ENCODE data around the gene ASB9.
"Not testable (repeated sequence)": the region's sequence is repeated elsewhere in the genome, so short reads cannot be mapped to it uniquely, and the experiment has no call there.

Gene ASB9

DNA sequence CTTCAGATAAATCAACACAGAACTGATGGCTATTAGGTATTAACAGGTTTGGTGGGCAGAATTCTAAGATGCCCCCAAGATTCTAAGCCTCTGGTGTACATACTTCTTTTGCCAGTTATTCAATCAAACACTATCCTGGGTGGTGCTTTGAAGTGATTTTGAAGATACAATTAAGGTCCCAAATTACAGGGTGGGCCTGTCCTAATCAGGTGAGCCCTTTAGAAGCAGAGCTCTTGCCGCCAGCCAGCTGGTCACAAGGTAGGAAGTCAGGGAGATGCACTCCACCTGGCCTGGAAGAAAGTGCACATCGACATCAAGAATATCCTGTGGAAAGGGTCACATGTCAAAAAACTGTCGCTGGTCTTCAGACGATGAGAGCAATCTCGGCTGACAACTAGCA, 29.5 kb downstream of the ASB9 start:
- DNase-seq, result no peak

DNA sequence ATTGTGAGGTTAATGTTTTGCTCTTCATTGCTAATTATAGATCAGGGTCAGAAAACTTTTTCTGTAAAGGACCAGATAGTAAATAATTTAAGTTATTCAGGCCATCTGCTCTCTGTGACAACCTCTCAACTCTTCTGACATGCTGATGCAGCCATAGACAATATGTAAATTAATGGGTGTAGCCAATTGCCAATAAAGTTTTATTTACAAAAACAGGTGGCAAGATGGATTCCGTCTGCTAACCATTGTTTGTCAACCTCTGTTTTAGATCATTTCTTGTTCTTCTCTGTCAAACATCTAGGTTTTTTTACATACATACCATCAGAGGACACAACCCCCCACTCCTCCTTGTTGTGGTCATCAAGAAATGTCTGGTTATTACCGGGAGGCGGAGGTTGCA, 33.7 kb downstream of the ASB9 start:
- no peak for DNase-seq

DNA sequence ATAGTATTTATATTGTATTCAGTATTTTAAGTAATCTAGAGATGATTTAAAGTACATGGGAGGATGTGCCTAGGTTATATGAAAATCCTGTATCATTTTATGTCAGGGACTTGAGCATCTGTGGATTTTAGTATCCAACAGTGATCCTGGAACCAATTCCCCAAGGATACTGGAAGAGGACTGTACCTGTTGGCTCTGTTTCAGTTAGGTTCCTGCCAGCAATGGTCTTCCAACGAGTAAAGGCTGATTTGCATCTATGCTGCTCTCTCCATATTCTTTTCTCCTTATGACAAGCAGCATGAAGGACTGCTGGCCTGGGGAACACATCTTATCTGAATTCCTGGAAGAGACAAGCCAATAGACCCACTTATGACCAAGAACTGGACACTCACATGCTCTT, 34.9 kb downstream of the ASB9 start:
- no peak for DNase-seq

DNA sequence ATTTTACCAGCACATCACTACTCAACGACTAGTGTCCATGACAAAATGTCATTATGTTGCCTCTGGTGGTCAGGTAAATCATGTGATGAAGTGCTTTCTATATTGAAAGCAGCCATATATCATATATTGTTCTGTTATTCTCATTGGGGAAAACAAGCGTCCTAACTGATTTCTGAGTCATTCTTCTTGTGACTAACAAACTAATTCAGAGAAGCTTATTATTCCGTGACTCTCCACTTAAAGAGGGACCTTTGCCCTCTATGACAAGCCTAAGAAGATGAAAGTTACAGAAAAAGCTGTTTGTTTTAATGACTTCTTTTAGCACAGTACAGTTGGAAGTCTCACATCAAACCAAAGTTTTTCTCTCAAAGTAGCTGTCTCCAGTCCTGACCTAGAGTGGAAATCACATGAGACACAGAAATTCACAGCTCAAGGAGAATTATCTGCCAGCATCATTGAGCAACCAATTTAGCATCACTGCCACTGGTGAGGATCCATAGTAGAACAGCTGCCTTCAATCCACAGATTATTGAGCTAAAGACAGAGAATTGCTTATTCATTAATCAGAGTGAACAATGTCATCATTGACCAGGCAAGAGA, 36.4 kb downstream of the ASB9 start:
- no peak for DNase-seq

DNA sequence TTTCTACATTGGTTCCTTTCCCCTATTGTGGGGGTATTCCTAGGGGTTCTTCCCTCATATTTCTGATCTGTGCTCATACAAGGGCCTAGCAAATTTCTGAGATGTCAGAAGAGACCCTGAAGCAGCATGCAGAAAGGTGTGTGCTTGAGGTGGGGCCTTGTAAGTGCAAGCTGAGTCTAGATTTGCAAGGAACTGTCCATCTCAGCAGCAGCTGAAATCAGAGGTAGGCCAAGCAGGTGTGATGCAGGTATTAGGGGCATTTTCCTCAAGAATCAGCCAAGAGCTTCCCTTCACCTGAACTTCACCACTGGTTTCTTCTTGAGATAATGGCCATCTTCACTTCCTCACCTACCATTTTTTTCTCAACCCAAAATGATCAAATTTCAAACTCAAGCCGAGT, 45.1 kb downstream of the ASB9 start:
- DNase-seq, result no peak

DNA sequence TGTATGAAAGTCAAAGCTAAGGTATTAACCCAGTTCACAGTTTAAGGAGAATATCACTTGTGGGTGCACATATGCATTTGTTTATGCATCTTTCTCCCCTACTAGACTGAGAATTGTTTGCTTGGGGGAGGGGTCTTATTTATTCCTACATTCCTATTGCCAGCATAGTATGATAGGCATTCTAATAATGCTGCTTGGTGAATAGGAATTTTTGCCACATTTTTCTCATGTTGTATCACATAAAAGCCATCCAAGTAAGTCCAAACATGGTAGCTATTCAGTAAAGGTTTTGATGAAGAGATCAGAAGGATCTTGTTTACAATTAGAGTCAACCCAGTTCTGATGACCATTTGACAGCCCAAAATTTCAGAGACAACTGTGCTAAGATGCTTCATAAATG, 48.6 kb downstream of the ASB9 start:
- no peak for DNase-seq

DNA sequence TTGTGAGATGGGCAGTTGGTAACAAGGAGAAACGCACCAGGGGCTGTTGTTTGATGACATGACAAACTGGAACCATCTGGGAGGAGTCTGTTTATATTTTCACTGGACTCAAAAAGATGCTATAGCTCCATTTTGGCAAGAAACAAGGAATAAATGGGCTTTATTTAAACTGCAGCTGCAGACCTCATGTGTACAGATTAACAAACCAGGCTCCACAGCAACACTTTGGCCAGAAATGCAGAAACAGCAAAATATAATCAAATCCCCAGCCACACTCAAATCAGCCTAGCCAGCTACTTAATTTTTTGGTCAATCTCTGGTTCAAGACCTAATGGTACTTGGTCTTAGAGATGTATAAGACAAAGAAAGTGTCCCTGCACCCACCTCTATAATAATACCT, 52.7 kb downstream of the ASB9 start:
- DNase-seq, result no peak

DNA sequence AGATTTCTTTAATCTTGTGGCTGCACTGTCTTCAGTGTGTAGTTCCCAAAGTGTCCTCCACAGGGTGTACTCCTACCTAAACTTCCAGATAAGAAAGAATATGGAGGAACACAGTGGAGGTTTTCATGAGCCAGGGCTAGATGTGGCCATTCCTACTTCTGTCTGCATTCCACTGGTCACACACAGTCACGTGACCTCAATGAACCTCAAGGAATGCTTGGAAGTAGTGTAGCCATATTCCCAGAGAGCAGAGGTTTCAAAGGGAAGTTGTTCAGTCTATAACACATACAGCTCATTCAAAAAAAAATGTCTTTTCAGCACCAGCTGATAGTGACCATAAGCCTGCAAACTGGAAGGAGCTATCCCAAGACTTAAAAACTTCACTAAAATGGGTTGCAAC, 53.6 kb downstream of the ASB9 start:
- DNase-seq, result no peak

DNA sequence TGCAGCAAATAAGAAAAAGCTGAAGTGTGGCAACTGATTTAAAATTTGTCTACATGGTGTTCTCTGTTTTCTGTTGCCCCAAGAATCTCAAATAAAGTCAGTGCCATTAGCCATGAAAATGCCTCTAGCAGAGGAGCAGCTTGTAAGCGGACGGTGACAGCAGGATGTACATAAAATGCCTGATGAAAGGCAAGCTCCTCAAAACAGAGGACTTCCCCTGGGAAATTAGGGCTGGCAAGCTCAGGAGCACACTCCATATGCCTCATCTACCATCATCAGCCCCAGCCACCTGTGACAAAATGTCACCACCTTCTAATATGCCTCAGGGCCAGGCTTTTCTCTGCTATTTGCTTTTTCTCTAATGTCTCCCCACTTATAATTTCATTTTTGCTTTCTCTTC, 54.5 kb downstream of the ASB9 start:
- peak; percentile 8 to 13 for DNase-seq

DNA sequence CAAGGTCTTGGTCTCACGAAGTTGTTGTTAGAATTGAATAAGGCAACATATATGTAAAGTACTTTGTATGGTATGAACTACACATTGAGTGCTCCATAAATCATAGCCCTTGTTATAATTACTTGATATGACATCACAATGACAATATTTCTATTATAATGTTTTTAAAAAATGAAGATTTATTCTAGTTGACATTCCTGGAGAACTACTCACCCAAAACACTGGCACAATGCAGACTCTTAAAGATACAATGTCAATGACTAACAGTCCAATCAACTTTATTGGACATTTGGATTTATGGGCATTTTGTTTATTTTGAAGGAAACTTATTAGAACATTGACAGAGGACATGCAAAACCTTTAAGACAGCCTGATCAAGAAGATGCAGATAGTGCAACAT, 55.3 kb downstream of the ASB9 start:
- no peak for DNase-seq

DNA sequence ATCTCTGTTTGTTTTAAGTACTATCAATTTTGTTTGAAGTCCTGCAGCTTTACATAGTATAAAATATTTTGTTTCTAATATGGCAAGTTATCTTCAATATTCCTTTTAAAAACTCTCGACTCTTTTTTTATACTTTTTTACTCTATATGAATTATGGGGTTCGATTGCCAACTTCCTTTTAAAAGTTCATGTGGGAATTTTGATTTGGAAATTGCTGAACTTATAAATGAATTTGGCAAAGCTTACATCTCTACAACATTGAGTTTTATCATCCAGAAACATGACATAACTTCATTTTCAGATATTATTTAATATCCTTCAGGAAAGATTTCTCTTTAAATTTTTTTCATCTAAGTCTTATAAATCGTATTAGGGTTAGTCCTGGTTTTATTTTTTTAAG, 60.8 kb downstream of the ASB9 start:
- DNase-seq, result no peak

DNA sequence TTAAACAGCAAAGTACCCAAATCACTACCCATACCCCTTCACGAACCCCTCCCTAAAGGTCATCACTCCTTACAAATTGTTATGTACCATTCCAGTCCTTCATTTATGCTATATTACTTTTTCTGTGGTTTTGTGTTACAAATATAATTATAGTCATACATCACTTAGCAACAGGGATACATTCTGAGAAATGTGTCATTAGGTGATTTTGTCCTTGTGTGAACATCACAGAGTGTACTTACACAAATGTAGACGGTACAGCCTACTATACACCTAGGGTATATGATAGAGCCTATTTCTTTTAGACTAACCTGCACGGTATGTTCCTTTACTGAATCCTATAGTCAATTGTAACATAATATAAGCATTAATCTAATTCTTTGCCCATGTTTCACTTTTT, 61.9 kb downstream of the ASB9 start:
- DNase-seq, result peak in 1 of 2 experiments; percentile 33

DNA sequence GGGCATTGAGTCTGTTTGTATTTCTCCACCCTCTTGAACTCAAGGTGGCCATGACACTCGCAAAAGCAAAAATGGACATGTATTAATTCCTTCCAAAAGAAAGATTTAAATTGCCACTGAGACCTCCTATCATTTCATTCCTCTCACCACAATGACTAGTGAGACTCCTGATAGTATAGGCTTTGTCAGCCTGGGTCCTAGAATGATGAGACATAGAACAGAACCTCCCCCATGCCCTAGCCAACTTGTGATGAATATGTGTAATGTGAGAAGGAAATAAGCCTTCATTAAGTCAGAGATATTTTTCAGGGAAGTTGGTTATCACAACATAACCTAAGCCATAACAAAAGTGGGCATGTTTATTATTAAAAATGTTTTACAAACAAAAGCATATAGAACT, 62.5 kb downstream of the ASB9 start:
- DNase-seq, result no peak

DNA sequence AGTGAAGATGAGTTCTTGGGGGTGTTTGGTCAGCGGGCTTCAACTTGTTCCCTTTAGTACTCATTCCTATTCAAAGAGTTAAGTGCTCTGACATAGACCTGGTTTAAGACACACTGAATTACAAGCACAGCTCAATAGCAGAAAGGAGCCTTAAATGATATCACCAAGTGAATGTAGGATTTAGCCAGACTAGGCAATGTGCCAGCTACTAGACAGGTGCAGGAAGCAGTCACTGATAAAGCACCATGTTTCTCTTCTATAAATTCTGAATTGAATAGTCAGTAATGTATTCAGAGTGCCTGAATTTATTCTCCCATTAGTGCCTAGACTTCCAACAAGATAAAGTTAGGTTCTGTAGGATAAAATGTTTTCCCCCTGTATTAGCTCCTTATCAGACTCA, 63.6 kb downstream of the ASB9 start:
- DNase-seq, result peak; percentile 57 to 80

DNA sequence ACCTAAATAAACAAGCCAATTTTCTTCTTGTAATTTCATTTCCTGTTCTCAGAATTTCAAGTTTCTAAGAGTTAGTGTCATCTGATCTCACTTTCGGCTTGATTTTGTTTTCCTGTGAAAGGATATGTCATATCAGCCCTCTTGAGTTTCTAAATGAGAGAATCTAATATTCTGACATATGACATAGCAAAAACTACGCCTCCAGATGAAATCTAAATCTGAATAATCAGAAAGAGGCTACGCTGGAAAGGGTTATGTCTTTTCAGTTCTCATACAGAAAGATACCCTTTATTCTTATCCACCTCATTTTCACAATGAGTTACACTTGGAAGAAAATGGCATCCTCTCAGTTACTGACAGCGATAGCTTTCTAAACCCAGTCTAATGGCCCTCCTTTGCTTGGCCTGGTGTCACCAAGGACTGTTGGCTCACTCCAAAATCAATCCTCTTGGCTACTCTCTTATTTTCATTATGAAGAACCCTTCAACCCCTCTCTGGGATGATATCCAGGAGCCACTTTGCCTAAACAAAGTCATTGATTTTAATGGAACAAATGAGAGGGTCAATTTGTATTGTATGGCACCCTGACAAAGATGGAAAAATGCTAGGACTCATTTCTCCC, 65.6 kb downstream of the ASB9 start:
- DNase-seq, result no peak

DNA sequence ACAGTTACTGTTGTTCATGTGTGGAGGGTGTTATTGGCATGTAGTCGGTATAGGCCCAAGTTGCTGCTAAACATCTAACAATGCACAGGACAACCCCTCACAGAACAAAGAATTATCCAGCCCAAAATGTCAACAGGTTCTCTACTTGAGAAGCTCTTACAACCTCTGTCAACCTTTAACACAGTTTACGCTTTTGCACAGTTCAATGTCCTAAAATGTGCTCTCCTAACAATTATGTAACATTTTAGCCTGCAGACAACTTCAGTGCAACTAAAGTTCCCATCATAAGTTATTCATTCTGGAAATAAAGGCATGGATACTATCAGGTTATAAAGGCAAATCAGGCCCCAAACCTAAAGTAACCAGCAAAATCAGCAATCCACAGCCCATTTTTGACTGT, 66.2 kb downstream of the ASB9 start:
- DNase-seq, result no peak

DNA sequence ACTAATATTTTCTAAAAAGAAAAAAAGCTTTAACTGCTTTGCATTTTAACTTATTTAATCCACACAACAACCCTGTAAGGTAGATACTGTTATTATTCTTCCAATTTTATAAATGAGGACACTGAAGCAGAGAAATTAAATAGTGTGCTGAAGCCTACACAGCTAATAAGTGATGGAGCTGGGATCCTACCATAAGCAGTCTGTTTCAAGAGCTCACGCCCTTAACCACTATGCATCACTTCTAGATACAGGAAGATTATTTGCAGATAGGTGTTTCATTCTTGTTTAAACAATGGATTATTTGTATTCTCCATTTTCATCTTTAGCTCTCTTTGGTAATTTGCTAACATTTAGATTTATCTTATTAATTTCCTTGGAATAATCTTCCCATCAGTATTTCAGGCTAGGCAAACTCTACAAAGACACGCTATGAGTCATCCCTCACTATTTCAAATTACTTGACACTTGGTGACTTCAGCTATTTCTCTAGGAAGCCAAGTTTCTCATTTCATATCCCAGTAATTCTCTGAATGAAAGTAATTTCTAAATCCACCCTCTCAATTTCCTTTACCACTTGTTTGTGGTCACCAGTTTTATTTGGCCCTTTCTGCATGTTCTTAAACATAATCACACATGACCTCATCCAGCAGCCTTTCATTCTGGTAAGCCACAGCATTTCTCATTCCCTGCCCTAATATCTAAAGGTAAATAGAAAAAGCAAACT, 67.3 kb downstream of the ASB9 start:
- no peak for DNase-seq

DNA sequence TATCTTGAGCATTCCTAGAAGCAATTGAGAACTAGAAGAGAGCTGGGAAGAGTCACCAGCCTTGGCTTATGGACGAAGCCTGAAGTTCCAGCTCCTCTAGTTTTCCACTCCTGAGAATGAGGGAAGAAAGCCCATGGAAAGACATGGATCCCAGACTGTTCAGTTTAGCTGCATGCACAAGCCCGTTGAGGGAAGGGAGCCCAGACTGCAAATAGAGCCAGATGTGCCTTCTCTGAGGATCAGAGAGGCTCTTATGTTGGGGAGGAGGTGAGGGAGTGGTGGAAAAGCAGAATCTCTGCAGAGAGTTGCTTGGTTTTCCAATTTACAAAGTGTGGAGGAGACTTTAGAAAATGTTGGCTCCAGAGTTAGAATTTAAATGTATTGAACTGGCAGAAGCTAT, 69.0 kb downstream of the ASB9 start:
- no peak for DNase-seq

DNA sequence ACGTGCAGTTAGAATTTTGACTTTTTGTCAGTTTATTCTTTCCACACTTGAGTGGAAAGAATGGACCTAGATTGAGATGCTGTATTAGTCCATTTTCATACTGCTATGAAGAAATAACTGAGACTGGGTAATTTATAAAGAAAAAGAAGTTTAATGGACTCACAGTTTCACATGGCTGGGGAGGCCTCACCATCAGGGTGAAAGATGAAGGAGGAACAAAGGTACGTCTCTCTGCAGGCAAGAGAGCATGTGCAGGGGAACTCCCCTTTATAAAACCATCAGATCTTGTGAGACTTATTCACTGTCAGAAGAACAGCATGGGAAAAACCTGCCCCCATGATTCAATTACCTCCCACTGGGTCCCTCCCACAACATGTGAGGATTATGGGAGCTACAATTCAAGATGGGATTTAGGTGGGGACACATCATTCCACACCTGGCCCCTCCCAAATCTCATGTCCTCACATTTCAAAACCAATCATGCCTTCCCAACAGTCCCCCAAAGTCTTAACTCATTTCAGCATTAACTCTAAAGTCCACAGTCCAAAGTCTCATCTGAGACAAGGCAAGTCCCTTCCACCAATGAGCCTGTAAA, 71.2 kb downstream of the ASB9 start:
- DNase-seq, result not testable (repeated sequence)

DNA sequence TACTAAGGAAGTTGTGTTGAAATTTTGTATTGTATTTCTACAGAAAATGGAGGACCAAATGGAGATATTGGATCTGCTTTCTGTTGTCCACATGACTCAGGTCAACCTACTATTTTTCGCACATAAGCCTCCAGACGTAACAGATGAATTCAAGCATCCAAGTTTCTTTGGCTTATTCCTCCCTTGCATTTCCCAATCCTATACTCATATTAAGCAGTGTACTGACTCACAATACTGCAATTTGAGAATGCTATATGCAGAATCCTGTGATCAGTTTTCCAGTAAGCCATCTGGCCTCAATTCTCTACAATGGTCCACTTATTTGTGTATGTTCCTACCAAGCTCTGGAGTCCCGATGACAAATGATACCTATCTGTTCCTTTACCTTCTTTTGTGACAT, 75.7 kb downstream of the ASB9 start:
- no peak for DNase-seq

Data from NCI-H2081 (cell line).